ENCODE results near the gene TENM3. TPM values are rescaled to one million over a fixed set of nuclear protein-coding genes. Genes with fewer than 3 reads are reported as not detected.

The TENM3 gene
- total RNA-seq, 4 donors from 2014 or later, result 0.64 to 5.5 (median 2.1) TPM

- H3K4me3 ChIP-seq, result no peak overlapping the region
- H3K36me3 ChIP-seq, result no peaks in the 10 kb centered on the region
- 65% methylated on average over 4 of the region's 4 CpGs for WGBS, 2 donors
- H3K27me3 ChIP-seq, result no peaks in the 10 kb centered on the region
- no peak overlapping the region for H3K27ac ChIP-seq
- H3K9me3 ChIP-seq, result no peaks in the 10 kb centered on the region
- intact Hi-C loops (cut with DNase I), result no loop called here
- no peaks in the 10 kb centered on the region for H3K4me1 ChIP-seq
- no peak for DNase-seq
- TF ChIP-seq CTCF (IDR thresholded peaks at IDR 0.05) (no peak), POLR2A (IDR thresholded peaks at IDR 0.05) (no peak)
Observed at GRCh38 chr4:182768838-182769237, 525.6 kb downstream of the TENM3 start.

- WGBS, 2 donors, result 75 to 88% methylated on average over 13 to 14 of the region's 14 CpGs
- no peaks in the 10 kb centered on the region for H3K36me3 ChIP-seq
- intact Hi-C loops (cut with DNase I), result no loop called here
- no peaks in the 10 kb centered on the region for H3K27me3 ChIP-seq
- no peaks in the 10 kb centered on the region for H3K9me3 ChIP-seq
- H3K27ac ChIP-seq, result no peak overlapping the region
- no peak for DNase-seq
- H3K4me1 ChIP-seq, result no peaks in the 10 kb centered on the region
- TF ChIP-seq CTCF (IDR thresholded peaks at IDR 0.05) (no peak), POLR2A (IDR thresholded peaks at IDR 0.05) (no peak)
- H3K4me3 ChIP-seq, result no peak overlapping the region
Observed at GRCh38 chr4:182770259-182770995, 527.2 kb downstream of the TENM3 start.

- WGBS, 2 donors, result 60 to 64% methylated on average over 5 of the region's 5 CpGs
- H3K27ac ChIP-seq, result no peak overlapping the region
- intact Hi-C loops (cut with DNase I), result no loop called here
Observed at GRCh38 chr4:182770996-182771514, 527.9 kb downstream of the TENM3 start.

GRCh38 chr4:182775075-182775474 is 531.9 kb downstream of the TENM3 start:
- whole genome bisulfite sequencing, 2 donors, result 87 to 89% methylated on average over 7 to 8 of the region's 8 CpGs

More at GRCh38 chr4:182770996-182771514, 527.9 kb downstream of the TENM3 start:
- Histone ChIP-seq H3K9me3 (no peaks in the 10 kb centered on the region), H3K4me1 (no peaks in the 10 kb centered on the region), H3K36me3 (no peaks in the 10 kb centered on the region), H3K27me3 (no peaks in the 10 kb centered on the region), H3K4me3 (no peak overlapping the region)
- no peak for DNase-seq
- TF ChIP-seq CTCF (IDR thresholded peaks at IDR 0.05) (no peak), POLR2A (IDR thresholded peaks at IDR 0.05) (no peak)

More at GRCh38 chr4:182775075-182775474, 531.9 kb downstream of the TENM3 start:
- no peak for DNase-seq
- H3K9me3 ChIP-seq, result no peaks in the 10 kb centered on the region
- intact Hi-C loops (cut with DNase I), result no loop called here
- H3K27ac ChIP-seq, result no peak overlapping the region
- H3K36me3 ChIP-seq, result no peaks in the 10 kb centered on the region
- TF ChIP-seq CTCF (IDR thresholded peaks at IDR 0.05), result no peak
- TF ChIP-seq POLR2A (IDR thresholded peaks at IDR 0.05), result no peak
- no peak overlapping the region for H3K4me3 ChIP-seq
- H3K4me1 ChIP-seq, result no peaks in the 10 kb centered on the region
- no peaks in the 10 kb centered on the region for H3K27me3 ChIP-seq

All from esophagus squamous epithelium (tissue), 5 donors.